ENCODE measurements around the gene ADGRF3.

- no peak for TF ChIP-seq CTCF (IDR thresholded peaks at IDR 0.05)
- TF ChIP-seq POLR2A (IDR thresholded peaks at IDR 0.05) = no peak
- TF ChIP-seq POLR2AphosphoS5 (IDR thresholded peaks at IDR 0.05; ENCODE audit: insufficient read depth in 1 of 2, low read depth in 1 of 2) = no peak
These were observed 1.4 kb downstream of the ADGRF3 start for GRCh38 chr2:26345283-26345544.
